GM18517 (cell line): Measurements from ENCODE around the gene WFS1.
A peak's percentile ranks its signal among the peaks of the same experiment; 100 is the strongest.

Source experiments
- ATAC-seq: cut with Tn5 transposase; IDR thresholded peaks from one replicate; pipeline ENCODE4 v1.9.1; 2021; ENCODE audit warnings: mild to moderate bottlenecking, moderate library complexity; ENCODE audit not compliant: unreplicated experiment

WFS1 gene

GRCh38 chr4:6277935-6278800 is 8.5 kb downstream of the WFS1 start:
- ATAC-seq, result no peak

DNA sequence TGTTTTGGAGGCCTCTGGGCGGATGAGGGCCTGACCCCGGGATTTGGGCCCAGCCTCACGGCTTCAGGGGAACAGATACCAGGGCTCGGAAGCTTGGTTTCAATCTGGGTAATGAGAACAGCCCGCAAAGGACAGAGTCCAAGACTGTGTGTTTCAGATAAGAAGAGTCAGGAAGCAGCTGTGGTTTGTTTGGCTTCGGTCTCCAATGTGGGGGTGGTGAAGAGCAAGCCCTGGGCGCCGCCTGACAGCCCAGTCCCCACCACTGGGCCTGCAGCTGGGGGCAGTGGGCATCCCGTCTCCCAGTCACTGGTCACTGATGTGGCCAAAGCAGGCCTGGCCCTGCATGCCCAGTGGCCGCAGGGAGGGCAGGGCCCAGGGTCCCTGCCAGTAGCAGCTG is 9.1 kb downstream of the WFS1 start:
- ATAC-seq, result peak; percentile 95

GRCh38 chr4:6279582-6280289 is 10.1 kb downstream of the WFS1 start:
- ATAC-seq, result no peak

DNA sequence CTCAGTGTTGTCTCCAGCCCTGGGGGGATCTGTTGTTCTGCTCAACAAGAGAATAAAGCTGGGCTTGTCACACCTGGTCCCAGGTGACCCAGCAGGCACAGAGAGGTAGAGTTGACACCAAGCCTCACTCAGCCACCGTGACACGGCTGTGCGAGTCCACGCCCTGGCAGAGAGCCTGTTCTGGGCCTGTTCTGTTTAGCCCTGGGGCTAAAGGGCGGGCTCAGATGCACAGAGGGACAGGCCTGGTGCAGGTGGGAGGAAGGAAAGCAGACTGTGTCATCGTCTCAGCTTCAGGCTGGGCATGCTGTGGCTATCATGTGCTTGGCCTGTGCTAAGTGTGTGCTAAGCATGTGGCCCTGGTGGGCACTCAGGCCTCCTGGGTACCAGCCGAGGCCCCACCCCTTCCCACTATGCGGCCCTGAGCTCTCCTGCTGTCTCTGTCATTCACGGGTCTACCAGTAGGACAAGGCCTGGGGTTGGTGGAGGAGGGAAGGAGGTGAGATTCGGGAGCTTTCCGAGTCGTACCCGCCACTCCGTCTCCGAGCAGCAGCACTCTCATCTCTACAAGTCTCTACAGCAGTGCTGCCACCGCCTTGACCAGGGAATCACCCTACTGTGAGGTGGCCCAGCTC is 10.8 kb downstream of the WFS1 start:
- ATAC-seq, result no peak

DNA sequence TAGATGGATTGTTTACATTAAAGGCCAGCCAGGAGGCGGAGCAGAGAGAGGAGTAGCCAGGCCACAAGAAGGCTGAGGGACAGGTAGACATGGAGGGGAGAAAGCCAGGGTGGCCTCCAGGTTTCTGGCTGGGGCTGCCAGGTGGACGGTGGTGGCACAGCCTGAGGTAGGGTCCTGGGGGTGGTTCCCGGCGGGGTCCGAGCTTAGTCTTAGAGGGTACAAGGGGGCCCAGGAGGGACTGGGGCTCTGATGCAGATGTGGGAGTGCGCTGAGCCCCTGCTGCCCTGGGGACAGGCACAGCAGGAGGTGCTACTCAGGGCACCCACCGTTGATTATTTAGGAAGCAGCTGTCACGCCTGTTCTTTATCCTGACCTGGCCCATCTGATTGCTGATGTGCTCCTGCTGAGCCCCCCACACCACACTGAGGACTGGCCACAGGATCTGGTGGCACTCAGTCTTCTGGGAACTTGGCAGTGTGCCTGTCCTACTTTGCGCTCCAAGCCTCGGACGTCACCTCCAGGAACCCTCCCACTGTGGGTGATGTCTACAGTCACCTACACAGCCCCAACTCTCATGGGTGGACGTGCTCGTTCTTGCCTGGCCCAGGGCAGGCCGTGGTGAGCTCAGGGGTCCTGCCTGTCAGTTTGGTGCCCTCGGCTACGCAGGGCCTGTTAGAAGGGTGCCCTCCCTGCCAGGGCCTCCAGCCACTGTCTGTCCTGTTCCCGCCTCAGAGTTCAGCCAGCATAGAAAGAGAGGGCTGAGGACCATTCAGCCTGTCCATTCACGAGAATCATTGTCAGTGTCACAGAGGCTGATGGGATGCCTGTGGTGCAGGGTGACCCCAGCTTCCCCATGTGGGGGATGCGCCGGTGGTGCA is 12.0 kb downstream of the WFS1 start:
- ATAC-seq, result no peak

DNA sequence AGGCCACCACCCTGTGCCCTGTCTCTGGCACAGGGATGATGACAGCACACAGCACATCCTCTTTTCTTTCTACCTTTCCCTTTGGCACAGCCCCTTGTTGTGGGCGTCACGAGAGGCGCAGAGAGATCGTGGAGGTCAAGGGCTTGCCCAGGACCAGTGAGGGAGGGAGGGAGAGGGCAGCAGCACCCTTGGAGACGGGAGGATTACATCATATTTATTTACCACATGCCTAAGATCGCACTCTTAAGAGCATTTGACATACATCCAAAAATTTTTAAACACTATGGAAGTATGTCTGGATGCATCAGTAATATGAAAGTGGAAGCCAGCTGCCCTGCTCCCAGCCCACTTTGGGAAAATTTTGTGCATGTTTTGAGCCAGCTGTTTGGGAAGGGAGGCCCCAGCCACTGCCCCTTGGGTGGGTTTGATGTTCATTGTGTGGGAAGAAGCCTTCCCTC is 12.7 kb downstream of the WFS1 start:
- no peak for ATAC-seq

DNA sequence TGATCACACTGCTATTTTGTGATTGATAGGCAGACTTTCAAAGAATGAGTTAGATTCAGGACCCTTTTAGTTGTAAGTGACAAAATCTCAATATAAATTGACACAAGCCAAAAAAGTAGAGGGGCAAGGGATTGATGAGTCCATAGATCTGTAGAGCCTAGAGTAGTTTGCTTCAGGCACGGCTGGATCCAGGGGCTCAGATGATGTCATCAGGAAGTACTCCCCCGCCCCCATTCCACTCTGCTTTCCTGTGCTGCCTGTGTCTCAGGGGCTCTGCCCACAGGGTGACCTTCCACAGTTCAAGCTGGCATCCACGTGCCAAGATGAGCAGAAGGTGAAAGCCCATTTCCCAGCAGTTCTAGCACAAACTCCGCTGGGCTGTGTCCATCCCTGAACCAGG is 13.6 kb downstream of the WFS1 start:
- no peak for ATAC-seq

GRCh38 chr4:6287017-6287788 is 17.6 kb downstream of the WFS1 start:
- no peak for ATAC-seq

- ATAC-seq, result no peak
Measured at GRCh38 chr4:6288342-6288741, 18.7 kb downstream of the WFS1 start.

DNA sequence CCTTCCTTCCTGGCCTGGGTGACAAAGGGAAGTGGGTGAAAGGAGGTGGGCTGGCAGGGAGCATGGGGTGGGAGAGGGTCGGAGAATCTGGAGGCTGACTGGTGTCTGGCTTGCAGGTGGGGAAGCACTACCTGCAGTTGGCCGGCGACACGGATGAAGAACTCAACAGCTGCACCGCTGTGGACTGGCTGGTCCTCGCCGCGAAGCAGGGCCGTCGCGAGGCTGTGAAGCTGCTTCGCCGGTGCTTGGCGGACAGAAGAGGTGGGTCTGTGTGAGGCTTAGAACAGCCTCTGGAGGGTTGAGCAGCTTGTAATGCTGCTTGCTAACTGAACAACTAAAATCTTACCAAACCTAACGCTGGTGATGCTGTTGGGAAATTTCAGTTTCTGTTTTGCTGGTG is 19.2 kb downstream of the WFS1 start:
- ATAC-seq, result no peak

- ATAC-seq, result no peak
Measured at GRCh38 chr4:6290256-6290655, 20.6 kb downstream of the WFS1 start.

- no peak for ATAC-seq
Measured at GRCh38 chr4:6290769-6291547, 21.3 kb downstream of the WFS1 start.

GRCh38 chr4:6291784-6292297 is 22.2 kb downstream of the WFS1 start:
- ATAC-seq, result no peak

DNA sequence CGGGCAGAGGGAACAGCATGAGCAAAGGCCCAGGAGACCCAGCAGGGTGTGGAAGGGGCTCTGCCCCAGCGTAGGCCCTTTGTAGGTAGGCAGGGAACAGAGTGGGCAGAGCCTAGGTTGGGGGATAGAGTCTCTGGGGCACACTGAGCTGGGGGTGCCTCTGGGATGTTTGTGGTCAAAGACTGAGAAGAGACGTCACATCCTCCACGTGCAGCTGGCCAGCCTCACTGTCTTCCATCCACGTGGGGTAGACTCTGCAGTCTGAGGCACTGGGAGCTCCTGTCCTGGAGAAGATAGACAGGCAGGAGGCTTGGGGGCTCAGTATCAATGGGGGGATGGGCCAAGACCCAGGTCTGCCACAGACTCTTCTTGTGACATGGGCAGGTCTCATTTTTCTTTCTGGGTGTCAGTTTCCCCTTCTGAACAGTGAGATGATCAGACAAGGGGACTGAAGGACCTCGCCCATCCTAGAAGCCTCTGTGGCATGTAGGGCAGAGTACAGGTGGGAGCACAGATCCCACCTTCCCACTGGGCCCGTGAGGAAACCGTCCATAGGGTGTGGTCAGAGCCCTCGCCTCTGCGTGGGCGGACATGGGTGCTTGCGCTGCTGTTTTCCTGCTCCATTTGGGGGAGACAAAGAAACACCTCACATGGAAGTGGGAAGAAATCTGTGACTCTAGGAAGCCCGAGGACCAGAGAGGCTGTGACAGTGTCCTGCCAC is 22.9 kb downstream of the WFS1 start:
- ATAC-seq, result no peak

GRCh38 chr4:6293097-6293445 is 23.4 kb downstream of the WFS1 start:
- ATAC-seq, result no peak

- no peak for ATAC-seq
Measured at GRCh38 chr4:6293661-6294060, 24.0 kb downstream of the WFS1 start.

- no peak for ATAC-seq
Measured at GRCh38 chr4:6294705-6295421, 25.2 kb downstream of the WFS1 start.

DNA sequence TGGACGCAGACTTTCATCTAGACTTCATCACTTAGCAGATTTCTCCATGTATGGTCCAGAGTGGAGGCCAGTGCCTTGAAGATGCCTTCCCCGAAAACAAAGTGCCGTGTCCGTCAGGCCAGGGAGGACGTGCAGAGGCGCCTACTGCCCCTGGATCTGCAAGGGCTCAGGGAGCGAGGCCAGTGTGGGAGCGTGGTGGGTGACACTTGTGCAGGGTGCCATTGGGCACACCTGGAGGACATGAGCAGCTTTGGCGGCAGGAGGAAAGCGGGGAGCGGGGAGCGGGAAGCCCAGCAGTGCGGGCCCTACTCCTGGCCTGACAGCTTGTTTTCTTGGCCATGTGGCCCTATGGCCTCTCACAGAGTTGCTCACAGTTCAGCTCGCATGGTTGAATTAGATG is 25.8 kb downstream of the WFS1 start:
- no peak for ATAC-seq
